Smooth muscle cell of the brain vasculature (primary cell): ENCODE results near the gene SNTG2.

Experiments used
- DNase-seq: peaks from one replicate; pipeline ENCODE4 v3.0.0-alpha.2; 2012; ENCODE audit warnings: low read depth, low spot score

Gene SNTG2

GRCh38 chr2:1231466-1232063, 280.9 kb downstream of the SNTG2 start:
- no peak for DNase-seq

GRCh38 chr2:1233281-1233680, 282.6 kb downstream of the SNTG2 start:
- DNase-seq: peak; percentile 31

- DNase-seq: peak; percentile 49
These were observed 284.2 kb downstream of the SNTG2 start for GRCh38 chr2:1234731-1235308.

GRCh38 chr2:1235806-1236205, 285.2 kb downstream of the SNTG2 start:
- no peak for DNase-seq

- no peak for DNase-seq
These were observed 286.0 kb downstream of the SNTG2 start for GRCh38 chr2:1236606-1237005.

GRCh38 chr2:1237783-1238182, 287.1 kb downstream of the SNTG2 start:
- no peak for DNase-seq

GRCh38 chr2:1238598-1239138, 288.0 kb downstream of the SNTG2 start:
- DNase-seq: no peak

- DNase-seq: no peak
These were observed 294.5 kb downstream of the SNTG2 start for GRCh38 chr2:1245193-1245592.

- DNase-seq: no peak
These were observed 295.6 kb downstream of the SNTG2 start for GRCh38 chr2:1246239-1246638.

GRCh38 chr2:1246991-1247390, 296.3 kb downstream of the SNTG2 start:
- DNase-seq: no peak

GRCh38 chr2:1248187-1248586, 297.5 kb downstream of the SNTG2 start:
- DNase-seq: no peak

- no peak for DNase-seq
These were observed 299.4 kb downstream of the SNTG2 start for GRCh38 chr2:1249897-1250687.

GRCh38 chr2:1251520-1251919, 300.9 kb downstream of the SNTG2 start:
- DNase-seq: no peak

- no peak for DNase-seq
These were observed 303.0 kb downstream of the SNTG2 start for GRCh38 chr2:1253629-1254028.

- no peak for DNase-seq
These were observed 304.2 kb downstream of the SNTG2 start for GRCh38 chr2:1254662-1255343.

GRCh38 chr2:1256632-1257324, 306.1 kb downstream of the SNTG2 start:
- no peak for DNase-seq

- no peak for DNase-seq
These were observed 306.7 kb downstream of the SNTG2 start for GRCh38 chr2:1257334-1257733.

GRCh38 chr2:1259746-1260145, 309.1 kb downstream of the SNTG2 start:
- no peak for DNase-seq

GRCh38 chr2:1262609-1263008, 312.0 kb downstream of the SNTG2 start:
- DNase-seq: no peak

GRCh38 chr2:1265454-1265853, 314.8 kb downstream of the SNTG2 start:
- DNase-seq: no peak

GRCh38 chr2:1266351-1266750, 315.7 kb downstream of the SNTG2 start:
- no peak for DNase-seq

- no peak for DNase-seq
These were observed 317.4 kb downstream of the SNTG2 start for GRCh38 chr2:1268034-1268433.
